HCT116 (cell line): ENCODE data around the gene THSD4. TPM values are rescaled to one million over a fixed set of nuclear protein-coding genes. Genes with fewer than 3 reads are reported as not detected.

ENCODE experiments used
- ATAC-seq: fragments of 200-7000 bp; cut with Tn5 transposase; 2 replicates; pipeline ENCODE4 v1.9.1; 2020; ENCODE audit warnings: mild to moderate bottlenecking, moderate library complexity
- BruUV-seq: library from RNA; stranded (reverse); fragments of 400-500 nt; replicated peaks from 2 replicates; lab custom pipeline; 2021; lab: Mats Ljungman, UMichigan
- CTCF ChIA-PET: fragments of 300-600 bp; sonication (Branson Sonifier 250); formaldehyde crosslinking; loops from one replicate; lab custom pipeline; 2021; ENCODE audit warnings: antibody characterized with exemption; lab: Charles Lee
- POLR2A ChIA-PET: fragments of 300-600, 350-600 bp; sonication (Branson Sonifier 250); formaldehyde crosslinking; loops from one replicate; lab custom pipeline; 2021; ENCODE audit warnings: antibody characterized with exemption; lab: Charles Lee
- RAD21 ChIA-PET, 2 experiments: fragments of 300-600 bp; sonication (Branson Sonifier 250); formaldehyde crosslinking; loops; one replicate each; lab custom pipeline; 2023; ENCODE audit warnings: low total read pairs in 2 of 2; ENCODE audit not compliant: uncharacterized antibody in 2 of 2, unreplicated experiment in 2 of 2, low non-redundant PET in 1 of 2; lab: Charles Lee
- DNase-seq: peaks from one replicate; pipeline ENCODE4 v3.0.0-alpha.2; 2010; ENCODE audit warnings: low read depth, low spot score
- H2AFZ ChIP-seq: fragments of 200-600 bp; shearing (Covaris generic), sonication (generic); 2 replicates; pipeline ENCODE4 v1.6.1; 2017; ENCODE audit warnings: low read depth, mixed run types, mixed read lengths, antibody characterized with exemption, low read length; ENCODE audit not compliant: poor library complexity, severe bottlenecking
- H3K27ac ChIP-seq: 2 replicates; pipeline ENCODE4 v1.5.1; 2012; ENCODE audit warnings: low read depth, low read length
- H3K27me3 ChIP-seq: fragments of 200-600 bp; sonication (generic); 2 replicates; pipeline ENCODE4 v1.6.1; 2016; ENCODE audit warnings: mixed run types, low read length, mixed read lengths; ENCODE audit not compliant: insufficient read depth
- H3K36me3 ChIP-seq, 2 experiments: fragments of 200-500 bp in 1 of 2; fragments of 200-600 bp in 1 of 2; sonication (Bioruptor generic) in 1 of 2; sonication (generic) in 1 of 2; 2 replicates each; pipeline versions ENCODE4 v1.5.1 to v1.6.1; 2014 to 2016; ENCODE audit warnings: low read length in 2 of 2, inconsistent platforms in 1 of 2, mixed read lengths in 1 of 2, mixed run types in 1 of 2; ENCODE audit not compliant: insufficient read depth in 2 of 2, control insufficient read depth in 1 of 2
- H3K4me1 ChIP-seq, 2 experiments: fragments of 200-600 bp in 1 of 2; sonication (generic) in 1 of 2; 2 replicates each; pipeline versions ENCODE4 v1.5.1 to v1.6.1; 2012 to 2017; ENCODE audit warnings: low read length in 2 of 2, inconsistent platforms in 1 of 2, mild to moderate bottlenecking in 1 of 2, mixed read lengths in 1 of 2, mixed run types in 1 of 2, moderate library complexity in 1 of 2; ENCODE audit not compliant: insufficient read depth in 2 of 2, control insufficient read depth in 1 of 2
- H3K4me2 ChIP-seq: fragments of 200-600 bp; sonication (generic); 2 replicates; pipeline ENCODE4 v1.6.1; 2017; ENCODE audit warnings: mixed run types, low read length, mixed read lengths
- H3K4me3 ChIP-seq, 2 experiments: fragments of 200-600 bp in 1 of 2; sonication (generic) in 1 of 2; replicated peaks in 1 of 2; 2 replicates each; pipeline ENCODE4 v1.5.1; 2011 to 2016; ENCODE audit warnings: low read length in 2 of 2, control low read depth in 1 of 2, low read depth in 1 of 2, mild to moderate bottlenecking in 1 of 2, mixed read lengths in 1 of 2, mixed run types in 1 of 2
- H3K79me2 ChIP-seq: fragments of 200-600 bp; sonication (generic); 2 replicates; pipeline ENCODE4 v1.6.1; 2017; ENCODE audit warnings: mild to moderate bottlenecking, mixed run types, low read length, moderate library complexity, mixed read lengths; ENCODE audit not compliant: insufficient read depth
- H3K9ac ChIP-seq: fragments of 200-600 bp; sonication (generic); 2 replicates; pipeline ENCODE4 v1.6.1; 2016; ENCODE audit warnings: low read length, mixed read lengths
- H3K9me2 ChIP-seq: fragments of 200-600 bp; sonication (generic), shearing (Covaris generic); 2 replicates; pipeline ENCODE4 v1.6.1; 2017; ENCODE audit warnings: mixed run types, mild to moderate bottlenecking, moderate library complexity; ENCODE audit not compliant: insufficient read depth
- H3K9me3 ChIP-seq, 2 experiments: fragments of 200-500 bp in 1 of 2; fragments of 200-600 bp in 1 of 2; sonication (Bioruptor generic) in 1 of 2; sonication (generic) in 1 of 2; 2 replicates each; pipeline ENCODE4 v1.6.1; 2014 to 2017; ENCODE audit warnings: low read length in 2 of 2, mixed read lengths in 2 of 2, inconsistent platforms in 1 of 2, low read depth in 1 of 2, mild to moderate bottlenecking in 1 of 2, mixed run types in 1 of 2, moderate library complexity in 1 of 2; ENCODE audit not compliant: control insufficient read depth in 1 of 2, insufficient read depth in 1 of 2
- H4K20me1 ChIP-seq: fragments of 200-600 bp; sonication (generic), shearing (Covaris generic); 2 replicates; pipeline ENCODE4 v1.6.1; 2017; ENCODE audit warnings: mixed run types, mild to moderate bottlenecking, moderate library complexity; ENCODE audit not compliant: insufficient read depth
- CEBPB ChIP-seq: IDR thresholded peaks from 2 replicates; pipeline ENCODE4 v1.6.1; 2012; ENCODE audit warnings: low read depth
- EGR1 ChIP-seq: IDR thresholded peaks from 2 replicates; pipeline ENCODE4 v1.6.1; 2012; ENCODE audit warnings: low read depth
- EZH2 ChIP-seq: fragments of 200-600 bp; sonication (generic); IDR thresholded peaks from 2 replicates; pipeline ENCODE4 v1.6.1; 2017; ENCODE audit warnings: antibody characterized with exemption, mixed run types
- EZH2phosphoT487 ChIP-seq: fragments of 200-600 bp; IDR thresholded peaks from 2 replicates; pipeline ENCODE4 v1.6.1; 2018; ENCODE audit warnings: antibody characterized with exemption, borderline replicate concordance
- FOSL1 ChIP-seq: IDR thresholded peaks from 2 replicates; pipeline ENCODE4 v1.6.1; 2012; ENCODE audit warnings: low read depth
- JUND ChIP-seq: IDR thresholded peaks from 2 replicates; pipeline ENCODE4 v1.6.1; 2012
- POLR2AphosphoS5 ChIP-seq: IDR thresholded peaks from 2 replicates; pipeline ENCODE4 v1.6.1; 2011; ENCODE audit warnings: mild to moderate bottlenecking, low read depth, low read length, moderate library complexity
- RAD21 ChIP-seq: IDR thresholded peaks from 2 replicates; pipeline ENCODE4 v1.6.1; 2012; ENCODE audit warnings: low read depth, mild to moderate bottlenecking
- SIN3A ChIP-seq: IDR thresholded peaks from 2 replicates; pipeline ENCODE4 v1.6.1; 2012; ENCODE audit warnings: low read depth
- SP1 ChIP-seq: IDR thresholded peaks from 2 replicates; pipeline ENCODE4 v1.6.1; 2012; ENCODE audit warnings: low read depth
- SRF ChIP-seq: IDR thresholded peaks from 2 replicates; pipeline ENCODE4 v1.6.1; 2012; ENCODE audit warnings: low read depth
- TCF7L2 ChIP-seq: IDR thresholded peaks from 2 replicates; pipeline ENCODE4 v1.7.0; 2011; ENCODE audit warnings: borderline replicate concordance, inconsistent platforms; ENCODE audit not compliant: insufficient read depth, insufficient read length; ENCODE audit errors: extremely low read depth
- YY1 ChIP-seq: IDR thresholded peaks from 2 replicates; pipeline ENCODE4 v1.6.1; 2011; ENCODE audit warnings: low read length, low read depth, moderate library complexity, mild to moderate bottlenecking; ENCODE audit not compliant: insufficient replicate concordance; ENCODE audit errors: extremely low read depth
- ZFX ChIP-seq: fragments of 450-650 bp; IDR thresholded peaks from 2 replicates; pipeline ENCODE4 v1.6.1; 2017
- ZNF274 ChIP-seq: fragments of 200-500 bp; sonication (Bioruptor generic); IDR thresholded peaks from 2 replicates; pipeline ENCODE4 v1.6.1; 2014; ENCODE audit warnings: mild to moderate bottlenecking, low read depth, low read length, inconsistent platforms
- intact Hi-C: fragments of 100-400 bp; cut with micrococcal nuclease; formaldehyde crosslinking; loops from 2 replicates; pipeline ENCODE4 v1.10.0; 2022
- total RNA-seq: library from RNA; stranded (reverse); gene quantifications from one replicate; pipeline ENCODE4 v1.2.1, GENCODE V29; 2021; ENCODE audit not compliant: unreplicated experiment
- TF ChIP-seq, protein P1 (sequence below): IDR thresholded peaks from 2 replicates; pipeline ENCODE4 v1.6.1; 2012
- TF ChIP-seq, protein P2 (sequence below), 3 experiments: fragments of 200-600 bp in 1 of 3; sonication (generic) in 1 of 3; IDR thresholded peaks in 2 of 3; conservative IDR thresholded peaks in 1 of 3; 2 replicates each; pipeline ENCODE4 v1.5.1; 2012 to 2017; ENCODE audit warnings: low read depth in 2 of 3, low read length in 2 of 3, antibody characterized with exemption in 1 of 3, borderline replicate concordance in 1 of 3, control low read depth in 1 of 3, mild to moderate bottlenecking in 1 of 3, mixed read lengths in 1 of 3, mixed run types in 1 of 3, moderate library complexity in 1 of 3; ENCODE audit not compliant: insufficient read depth in 1 of 3
- TF ChIP-seq, protein P3 (sequence below): IDR thresholded peaks from 2 replicates; pipeline ENCODE4 v1.6.1; 2012
- TF ChIP-seq, protein P4 (sequence below): IDR thresholded peaks from 2 replicates; pipeline ENCODE4 v1.6.1; 2012; ENCODE audit warnings: low read depth

Gene THSD4
- total RNA-seq, 1 experiment from 2014 or later: 30.5 TPM

DNA sequence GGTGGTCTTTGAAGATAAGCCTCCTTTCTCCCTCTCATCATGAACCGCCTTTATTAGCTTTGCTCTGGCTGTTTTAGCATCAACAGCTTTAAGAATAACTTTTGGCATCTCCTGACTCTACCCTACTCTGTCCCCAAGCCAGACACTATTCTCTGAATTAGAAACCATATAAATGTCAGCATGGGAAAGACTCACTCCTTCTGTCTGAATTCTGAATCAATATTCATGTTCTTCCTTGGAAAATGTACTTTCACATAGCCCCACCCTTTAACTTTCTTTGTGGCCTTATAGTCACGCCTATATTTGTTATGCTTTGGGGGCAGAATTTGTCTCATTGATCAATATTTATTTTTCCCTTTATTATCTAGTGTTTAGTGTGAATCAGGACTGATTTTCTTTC lies 563.3 kb downstream of the THSD4 start:
- Histone ChIP-seq H3K4me3 (no peak overlapping the region), H3K4me1 (peaks cover 20 to 41% of the 10 kb centered on the region in 2 experiments), H3K27me3 (no peaks in the 10 kb centered on the region), H3K4me2 (no peak overlapping the region), H4K20me1 (no peaks in the 10 kb centered on the region), H3K9ac (no peak overlapping the region), H3K9me3 (no peaks in the 10 kb centered on the region), H2AFZ (no peak overlapping the region), H3K79me2 (no peaks in the 10 kb centered on the region), H3K9me2 (no peaks in the 10 kb centered on the region), H3K27ac (no peak overlapping the region), H3K36me3 (no peaks in the 10 kb centered on the region)
- ATAC-seq (no peak), DNase-seq (no peak)
- ChIA-PET RAD21 (no interaction called here), POLR2A (no interaction called here), CTCF (interaction anchor here (1.1 kb wide), 1 partner anchor 65 kb away, joined by 3 read pairs; no protein-coding TSS in a partner anchor)
- BruUV-seq: no TSS peak
- TF ChIP-seq FOSL1: no peak
- TF ChIP-seq, protein P1, sequence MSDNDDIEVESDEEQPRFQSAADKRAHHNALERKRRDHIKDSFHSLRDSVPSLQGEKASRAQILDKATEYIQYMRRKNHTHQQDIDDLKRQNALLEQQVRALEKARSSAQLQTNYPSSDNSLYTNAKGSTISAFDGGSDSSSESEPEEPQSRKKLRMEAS: no peak
- no peak for TF ChIP-seq SP1
- TF ChIP-seq RAD21: no peak
- no peak for TF ChIP-seq SRF
- no peak for TF ChIP-seq POLR2AphosphoS5
- no peak for TF ChIP-seq SIN3A
- TF ChIP-seq ZFX: no peak
- no peak for TF ChIP-seq EGR1
- no peak for TF ChIP-seq JUND
- TF ChIP-seq, protein P2, sequence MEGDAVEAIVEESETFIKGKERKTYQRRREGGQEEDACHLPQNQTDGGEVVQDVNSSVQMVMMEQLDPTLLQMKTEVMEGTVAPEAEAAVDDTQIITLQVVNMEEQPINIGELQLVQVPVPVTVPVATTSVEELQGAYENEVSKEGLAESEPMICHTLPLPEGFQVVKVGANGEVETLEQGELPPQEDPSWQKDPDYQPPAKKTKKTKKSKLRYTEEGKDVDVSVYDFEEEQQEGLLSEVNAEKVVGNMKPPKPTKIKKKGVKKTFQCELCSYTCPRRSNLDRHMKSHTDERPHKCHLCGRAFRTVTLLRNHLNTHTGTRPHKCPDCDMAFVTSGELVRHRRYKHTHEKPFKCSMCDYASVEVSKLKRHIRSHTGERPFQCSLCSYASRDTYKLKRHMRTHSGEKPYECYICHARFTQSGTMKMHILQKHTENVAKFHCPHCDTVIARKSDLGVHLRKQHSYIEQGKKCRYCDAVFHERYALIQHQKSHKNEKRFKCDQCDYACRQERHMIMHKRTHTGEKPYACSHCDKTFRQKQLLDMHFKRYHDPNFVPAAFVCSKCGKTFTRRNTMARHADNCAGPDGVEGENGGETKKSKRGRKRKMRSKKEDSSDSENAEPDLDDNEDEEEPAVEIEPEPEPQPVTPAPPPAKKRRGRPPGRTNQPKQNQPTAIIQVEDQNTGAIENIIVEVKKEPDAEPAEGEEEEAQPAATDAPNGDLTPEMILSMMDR (IDR thresholded peaks at IDR 0.05 in 2 of 3, conservative IDR thresholded peaks at IDR 0.05 in 1 of 3; ENCODE audit: borderline replicate concordance in 1 of 3, insufficient read depth in 1 of 3, low read depth in 2 of 3, low read length in 2 of 3): no peak
- no peak for TF ChIP-seq TCF7L2
- TF ChIP-seq EZH2: no peak
- no peak for TF ChIP-seq CEBPB
- no peak for TF ChIP-seq YY1
- no peak for TF ChIP-seq EZH2phosphoT487
- TF ChIP-seq ZNF274: no peak
- TF ChIP-seq, protein P3, sequence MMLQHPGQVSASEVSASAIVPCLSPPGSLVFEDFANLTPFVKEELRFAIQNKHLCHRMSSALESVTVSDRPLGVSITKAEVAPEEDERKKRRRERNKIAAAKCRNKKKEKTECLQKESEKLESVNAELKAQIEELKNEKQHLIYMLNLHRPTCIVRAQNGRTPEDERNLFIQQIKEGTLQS: no peak
- TF ChIP-seq, protein P4, sequence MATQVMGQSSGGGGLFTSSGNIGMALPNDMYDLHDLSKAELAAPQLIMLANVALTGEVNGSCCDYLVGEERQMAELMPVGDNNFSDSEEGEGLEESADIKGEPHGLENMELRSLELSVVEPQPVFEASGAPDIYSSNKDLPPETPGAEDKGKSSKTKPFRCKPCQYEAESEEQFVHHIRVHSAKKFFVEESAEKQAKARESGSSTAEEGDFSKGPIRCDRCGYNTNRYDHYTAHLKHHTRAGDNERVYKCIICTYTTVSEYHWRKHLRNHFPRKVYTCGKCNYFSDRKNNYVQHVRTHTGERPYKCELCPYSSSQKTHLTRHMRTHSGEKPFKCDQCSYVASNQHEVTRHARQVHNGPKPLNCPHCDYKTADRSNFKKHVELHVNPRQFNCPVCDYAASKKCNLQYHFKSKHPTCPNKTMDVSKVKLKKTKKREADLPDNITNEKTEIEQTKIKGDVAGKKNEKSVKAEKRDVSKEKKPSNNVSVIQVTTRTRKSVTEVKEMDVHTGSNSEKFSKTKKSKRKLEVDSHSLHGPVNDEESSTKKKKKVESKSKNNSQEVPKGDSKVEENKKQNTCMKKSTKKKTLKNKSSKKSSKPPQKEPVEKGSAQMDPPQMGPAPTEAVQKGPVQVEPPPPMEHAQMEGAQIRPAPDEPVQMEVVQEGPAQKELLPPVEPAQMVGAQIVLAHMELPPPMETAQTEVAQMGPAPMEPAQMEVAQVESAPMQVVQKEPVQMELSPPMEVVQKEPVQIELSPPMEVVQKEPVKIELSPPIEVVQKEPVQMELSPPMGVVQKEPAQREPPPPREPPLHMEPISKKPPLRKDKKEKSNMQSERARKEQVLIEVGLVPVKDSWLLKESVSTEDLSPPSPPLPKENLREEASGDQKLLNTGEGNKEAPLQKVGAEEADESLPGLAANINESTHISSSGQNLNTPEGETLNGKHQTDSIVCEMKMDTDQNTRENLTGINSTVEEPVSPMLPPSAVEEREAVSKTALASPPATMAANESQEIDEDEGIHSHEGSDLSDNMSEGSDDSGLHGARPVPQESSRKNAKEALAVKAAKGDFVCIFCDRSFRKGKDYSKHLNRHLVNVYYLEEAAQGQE: no peak
- intact Hi-C loops: no loop called here
